OCI-LY1 (cell line): Measurements from ENCODE around the gene SEMA4A.

ENCODE experiments used
- EZH2 ChIP-seq: fragments of 200-600 bp; sonication (generic), shearing (Covaris generic); IDR thresholded peaks from 2 replicates; pipeline ENCODE4 v1.8.0; 2017; ENCODE audit warnings: borderline replicate concordance, mixed run types, mild to moderate bottlenecking, antibody characterized with exemption, low read length, moderate library complexity, mixed read lengths
- TF ChIP-seq, protein P1 (sequence below): fragments of 200-600 bp; sonication (generic), shearing (Covaris generic); IDR thresholded peaks from 2 replicates; pipeline ENCODE4 v1.5.1; 2017; ENCODE audit warnings: mild to moderate bottlenecking, antibody characterized with exemption, low read length, moderate library complexity, mixed read lengths

DNA sequence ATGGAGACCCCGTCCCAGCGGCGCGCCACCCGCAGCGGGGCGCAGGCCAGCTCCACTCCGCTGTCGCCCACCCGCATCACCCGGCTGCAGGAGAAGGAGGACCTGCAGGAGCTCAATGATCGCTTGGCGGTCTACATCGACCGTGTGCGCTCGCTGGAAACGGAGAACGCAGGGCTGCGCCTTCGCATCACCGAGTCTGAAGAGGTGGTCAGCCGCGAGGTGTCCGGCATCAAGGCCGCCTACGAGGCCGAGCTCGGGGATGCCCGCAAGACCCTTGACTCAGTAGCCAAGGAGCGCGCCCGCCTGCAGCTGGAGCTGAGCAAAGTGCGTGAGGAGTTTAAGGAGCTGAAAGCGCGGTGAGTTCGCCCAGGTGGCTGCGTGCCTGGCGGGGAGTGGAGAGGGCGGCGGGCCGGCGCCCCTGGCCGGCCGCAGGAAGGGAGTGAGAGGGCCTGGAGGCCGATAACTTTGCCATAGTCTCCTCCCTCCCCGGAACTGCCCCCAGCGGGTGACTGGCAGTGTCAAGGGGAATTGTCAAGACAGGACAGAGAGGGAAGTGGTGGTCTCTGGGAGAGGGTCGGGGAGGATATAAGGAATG lies 38.4 kb upstream of the SEMA4A start:
- TF ChIP-seq, protein P1, sequence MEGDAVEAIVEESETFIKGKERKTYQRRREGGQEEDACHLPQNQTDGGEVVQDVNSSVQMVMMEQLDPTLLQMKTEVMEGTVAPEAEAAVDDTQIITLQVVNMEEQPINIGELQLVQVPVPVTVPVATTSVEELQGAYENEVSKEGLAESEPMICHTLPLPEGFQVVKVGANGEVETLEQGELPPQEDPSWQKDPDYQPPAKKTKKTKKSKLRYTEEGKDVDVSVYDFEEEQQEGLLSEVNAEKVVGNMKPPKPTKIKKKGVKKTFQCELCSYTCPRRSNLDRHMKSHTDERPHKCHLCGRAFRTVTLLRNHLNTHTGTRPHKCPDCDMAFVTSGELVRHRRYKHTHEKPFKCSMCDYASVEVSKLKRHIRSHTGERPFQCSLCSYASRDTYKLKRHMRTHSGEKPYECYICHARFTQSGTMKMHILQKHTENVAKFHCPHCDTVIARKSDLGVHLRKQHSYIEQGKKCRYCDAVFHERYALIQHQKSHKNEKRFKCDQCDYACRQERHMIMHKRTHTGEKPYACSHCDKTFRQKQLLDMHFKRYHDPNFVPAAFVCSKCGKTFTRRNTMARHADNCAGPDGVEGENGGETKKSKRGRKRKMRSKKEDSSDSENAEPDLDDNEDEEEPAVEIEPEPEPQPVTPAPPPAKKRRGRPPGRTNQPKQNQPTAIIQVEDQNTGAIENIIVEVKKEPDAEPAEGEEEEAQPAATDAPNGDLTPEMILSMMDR, result no peak
- TF ChIP-seq EZH2, result no peak
